Measurements from ENCODE around the gene LPAR5. TPM values are rescaled to one million over a fixed set of nuclear protein-coding genes. Genes with fewer than 3 reads are reported as not detected.

Gene LPAR5
- total RNA-seq = 7.0 TPM
- long read RNA-seq, transcript LPAR5-202 (2 exons, 2,695 nt) = major isoform, 8 of 24 reads
- long read RNA-seq, partial matches to known transcripts = 0 of 24 reads
- long read RNA-seq, other reads (novel, unspliced or antisense) = 16 of 24 reads

DNA sequence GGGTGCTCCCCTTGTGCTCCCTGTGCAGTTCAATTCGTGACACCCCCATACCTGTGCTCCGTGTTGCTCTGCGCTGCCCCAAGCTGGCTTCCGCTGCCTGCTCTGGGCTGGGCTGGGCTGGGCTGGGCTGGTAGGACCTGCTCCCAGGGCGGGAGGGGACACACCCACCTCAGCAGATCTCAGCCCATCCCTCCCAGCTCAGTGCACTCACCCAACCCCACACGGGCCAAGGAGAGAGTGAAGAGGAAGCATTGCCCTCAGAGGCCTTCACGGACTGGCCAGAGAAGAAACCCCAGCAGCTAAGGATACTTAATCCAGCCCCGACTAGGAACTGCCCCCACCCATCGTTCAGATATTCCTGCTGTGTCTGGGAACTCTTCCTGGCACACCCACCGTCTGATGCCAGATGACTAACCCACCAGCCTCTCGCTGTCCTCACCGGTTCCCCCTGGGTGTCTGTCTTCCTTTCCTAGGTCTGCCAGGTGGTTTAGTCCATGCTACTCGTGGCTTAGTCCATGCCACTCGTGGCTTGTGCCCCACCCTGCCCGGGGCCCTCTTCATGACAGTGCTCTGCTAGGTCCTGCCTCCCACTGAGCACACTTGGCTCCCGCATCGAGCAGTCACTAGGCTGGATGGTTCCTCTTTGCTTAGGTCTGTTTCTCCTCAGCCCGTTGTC, at the start of gene LPAR5:
Gene LPAR5, minus strand, starts transcription at position 104 of the 676 bp plus-strand sequence. CDS start 14,711 bp downstream, outside the sequence.
- Histone ChIP-seq H3K27ac (replicated peaks) (peak within 1 kb of the TSS; percentile 18), H3K4me1 (peaks cover 15% of the 10 kb centered on the region), H3K36me3 (no peaks in the 10 kb centered on the region), H3K27me3 (ENCODE audit: low read depth) (no peaks in the 10 kb centered on the region), H3K9me3 (replicated peaks) (no peaks in the 10 kb centered on the region), H3K4me3 (peak within 1 kb of the TSS; percentile 23)
- no peak for TF ChIP-seq CTCF (IDR thresholded peaks at IDR 0.05; ENCODE audit: borderline replicate concordance)
- intact Hi-C loops (cut with micrococcal nuclease) = no loop called here
- DNase-seq = no peak

DNA sequence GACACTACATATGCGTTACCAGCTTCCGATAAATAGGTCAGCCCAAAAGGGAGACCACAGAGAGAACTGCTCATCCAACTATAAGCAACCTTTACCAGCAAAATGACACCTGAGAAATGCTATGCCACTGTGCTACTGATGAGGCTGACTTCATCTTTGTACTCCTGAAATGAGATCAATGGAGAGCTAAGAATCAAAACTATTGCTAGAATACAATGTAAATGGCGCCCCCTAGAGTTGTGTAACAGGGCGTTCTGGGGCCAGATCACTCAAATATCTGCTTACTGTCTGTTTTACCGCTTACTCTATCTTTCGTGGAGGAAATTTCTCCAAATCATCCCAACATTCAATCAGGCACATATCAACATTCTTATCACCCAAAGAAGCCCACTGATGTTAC, 48.9 kb upstream of the LPAR5 start:
- TF ChIP-seq CTCF (IDR thresholded peaks at IDR 0.05; ENCODE audit: borderline replicate concordance) = peak; percentile 53
- no peak for DNase-seq
- Histone ChIP-seq H3K27ac (replicated peaks) (no peak overlapping the region), H3K4me3 (no peak overlapping the region), H3K27me3 (ENCODE audit: low read depth) (no peaks in the 10 kb centered on the region), H3K9me3 (replicated peaks) (no peaks in the 10 kb centered on the region), H3K36me3 (peaks cover 15% of the 10 kb centered on the region), H3K4me1 (peaks cover 36% of the 10 kb centered on the region)
- intact Hi-C loops (cut with micrococcal nuclease) = no loop called here

- intact Hi-C loops (cut with micrococcal nuclease) = no loop called here
- no peaks in the 10 kb centered on the region for H3K9me3 ChIP-seq (replicated peaks)
- TF ChIP-seq CTCF (IDR thresholded peaks at IDR 0.05; ENCODE audit: borderline replicate concordance) = no peak
- no peak overlapping the region for H3K27ac ChIP-seq (replicated peaks)
- DNase-seq = no peak
- no peaks in the 10 kb centered on the region for H3K27me3 ChIP-seq (ENCODE audit: low read depth)
- H3K4me3 ChIP-seq = no peak overlapping the region
- peaks cover 83% of the 10 kb centered on the region for H3K36me3 ChIP-seq
- H3K4me1 ChIP-seq = no peaks in the 10 kb centered on the region
Measured at GRCh38 chr12:6676962-6677361, 41.2 kb upstream of the LPAR5 start.

DNA sequence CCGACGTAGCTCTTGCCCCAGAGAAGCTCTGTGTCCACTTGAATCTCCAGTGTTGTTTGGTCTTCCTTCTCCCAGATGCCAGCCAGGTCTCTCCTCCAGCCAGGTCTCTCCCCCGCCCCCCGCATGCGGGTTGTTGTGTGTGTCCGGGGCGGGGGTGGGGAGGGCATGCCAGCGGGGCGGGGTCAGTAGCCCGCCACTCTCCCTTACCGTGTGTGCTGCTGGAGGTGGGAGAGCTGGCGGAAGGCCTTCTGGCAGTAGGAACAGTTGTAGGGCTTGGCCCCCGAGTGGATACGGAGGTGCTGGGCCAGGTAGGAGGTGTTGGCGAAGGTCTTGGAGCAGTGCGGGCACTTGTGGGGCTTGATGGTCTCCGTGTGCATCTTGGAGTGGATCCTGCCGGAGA, 36.4 kb upstream of the LPAR5 start:
- DNase-seq = no peak
- H3K36me3 ChIP-seq = peaks cover 99% of the 10 kb centered on the region
- H3K27me3 ChIP-seq (ENCODE audit: low read depth) = no peaks in the 10 kb centered on the region
- no peak overlapping the region for H3K27ac ChIP-seq (replicated peaks)
- no peak overlapping the region for H3K4me3 ChIP-seq
- intact Hi-C loops (cut with micrococcal nuclease) = no loop called here
- no peak for TF ChIP-seq CTCF (IDR thresholded peaks at IDR 0.05; ENCODE audit: borderline replicate concordance)
- H3K4me1 ChIP-seq = no peaks in the 10 kb centered on the region
- no peaks in the 10 kb centered on the region for H3K9me3 ChIP-seq (replicated peaks)

DNA sequence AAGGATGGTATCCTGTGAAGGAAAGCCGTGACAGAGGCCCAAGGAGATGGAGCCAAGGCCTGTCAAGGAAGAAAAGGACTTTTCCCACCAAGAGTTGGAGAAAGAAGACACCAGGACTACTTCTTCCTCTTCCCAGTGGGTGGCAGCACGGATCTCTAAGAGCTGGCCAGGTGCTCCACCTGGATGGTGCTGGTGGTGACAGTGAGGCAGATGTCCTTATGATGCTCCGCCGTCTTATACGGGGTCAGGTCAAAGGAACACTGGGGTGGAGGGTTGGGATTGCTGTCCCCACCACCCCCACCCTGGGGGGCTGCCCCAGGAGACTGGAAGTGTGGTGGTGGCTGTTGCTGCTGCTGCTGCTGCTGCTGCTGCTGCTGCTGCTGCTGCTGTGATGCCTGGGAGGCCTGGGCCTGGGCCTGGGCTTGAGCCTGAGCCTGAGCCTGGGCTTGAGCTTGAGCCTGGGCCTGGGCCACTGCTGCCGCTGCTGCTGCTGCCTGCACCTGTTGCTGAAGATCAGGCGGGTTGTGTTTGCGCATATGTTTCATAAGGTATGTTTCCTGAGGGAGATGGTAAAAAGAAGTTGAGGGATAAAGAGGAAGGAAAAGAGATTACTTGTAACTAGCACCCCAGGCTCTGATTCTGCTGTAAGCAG, 31.9 kb upstream of the LPAR5 start:
- TF ChIP-seq CTCF (IDR thresholded peaks at IDR 0.05; ENCODE audit: borderline replicate concordance) = no peak
- peaks cover 65% of the 10 kb centered on the region for H3K36me3 ChIP-seq
- H3K27ac ChIP-seq (replicated peaks) = no peak overlapping the region
- intact Hi-C loops (cut with micrococcal nuclease) = no loop called here
- H3K27me3 ChIP-seq (ENCODE audit: low read depth) = no peaks in the 10 kb centered on the region
- H3K9me3 ChIP-seq (replicated peaks) = no peaks in the 10 kb centered on the region
- no peak overlapping the region for H3K4me3 ChIP-seq
- DNase-seq = no peak
- H3K4me1 ChIP-seq = peaks cover 2% of the 10 kb centered on the region

Measured in left ventricle myocardium inferior (tissue), 1 donor.